ENCODE results near the gene PTPRD. TPM values are rescaled to one million over a fixed set of nuclear protein-coding genes. Genes with fewer than 3 reads are reported as not detected.

PTPRD gene
- total RNA-seq, 1 donor from 2014 or later = 5.7 TPM

GRCh38 chr9:8408575-8409190 lies 2204.1 kb downstream of the PTPRD start:
- no peaks in the 10 kb centered on the region for H3K27me3 Mint-ChIP-seq (ENCODE audit: low read depth)
- TF ChIP-seq CTCF (IDR thresholded peaks at IDR 0.05) = no peak
- no peak overlapping the region for H3K27ac Mint-ChIP-seq (ENCODE audit: unreplicated experiment)
- H3K9me3 Mint-ChIP-seq (ENCODE audit: low read depth) = no peaks in the 10 kb centered on the region
- H3K4me3 Mint-ChIP-seq (ENCODE audit: unreplicated experiment) = no peak overlapping the region
- H3K4me1 Mint-ChIP-seq (ENCODE audit: low read depth) = no peaks in the 10 kb centered on the region
- DNase-seq (ENCODE audit: low spot score) = no peak
- no peaks in the 10 kb centered on the region for H3K36me3 Mint-ChIP-seq (ENCODE audit: low read depth)

GRCh38 chr9:8401961-8402705 lies 2210.7 kb downstream of the PTPRD start:
- Mint-ChIP-seq H3K4me3 (ENCODE audit: unreplicated experiment) (no peak overlapping the region), H3K27me3 (ENCODE audit: low read depth) (no peaks in the 10 kb centered on the region), H3K4me1 (ENCODE audit: low read depth) (no peaks in the 10 kb centered on the region), H3K36me3 (ENCODE audit: low read depth) (no peaks in the 10 kb centered on the region), H3K27ac (ENCODE audit: unreplicated experiment) (no peak overlapping the region), H3K9me3 (ENCODE audit: low read depth) (no peaks in the 10 kb centered on the region)
- no peak for DNase-seq (ENCODE audit: low spot score)
- no peak for TF ChIP-seq CTCF (IDR thresholded peaks at IDR 0.05)

GRCh38 chr9:8400378-8400777 lies 2212.4 kb downstream of the PTPRD start:
- no peak for DNase-seq (ENCODE audit: low spot score)
- H3K36me3 Mint-ChIP-seq (ENCODE audit: low read depth) = no peaks in the 10 kb centered on the region

GRCh38 chr9:8395022-8395421 lies 2217.8 kb downstream of the PTPRD start:
- Mint-ChIP-seq H3K36me3 (ENCODE audit: low read depth) (no peaks in the 10 kb centered on the region), H3K4me1 (ENCODE audit: low read depth) (no peaks in the 10 kb centered on the region), H3K27me3 (ENCODE audit: low read depth) (peaks cover 2% of the 10 kb centered on the region), H3K27ac (ENCODE audit: unreplicated experiment) (no peak overlapping the region), H3K4me3 (ENCODE audit: unreplicated experiment) (no peak overlapping the region), H3K9me3 (ENCODE audit: low read depth) (no peaks in the 10 kb centered on the region)
- no peak for DNase-seq (ENCODE audit: low spot score)
- TF ChIP-seq CTCF (IDR thresholded peaks at IDR 0.05) = no peak

More at GRCh38 chr9:8400378-8400777, 2212.4 kb downstream of the PTPRD start:
- Mint-ChIP-seq H3K27ac (ENCODE audit: unreplicated experiment) (no peak overlapping the region), H3K4me3 (ENCODE audit: unreplicated experiment) (no peak overlapping the region), H3K4me1 (ENCODE audit: low read depth) (no peaks in the 10 kb centered on the region), H3K27me3 (ENCODE audit: low read depth) (no peaks in the 10 kb centered on the region), H3K9me3 (ENCODE audit: low read depth) (no peaks in the 10 kb centered on the region)
- no peak for TF ChIP-seq CTCF (IDR thresholded peaks at IDR 0.05)

GRCh38 chr9:8394341-8394740 lies 2218.5 kb downstream of the PTPRD start:
- Mint-ChIP-seq H3K27me3 (ENCODE audit: low read depth) (peaks cover 2% of the 10 kb centered on the region), H3K36me3 (ENCODE audit: low read depth) (no peaks in the 10 kb centered on the region), H3K27ac (ENCODE audit: unreplicated experiment) (no peak overlapping the region), H3K4me3 (ENCODE audit: unreplicated experiment) (no peak overlapping the region), H3K9me3 (ENCODE audit: low read depth) (no peaks in the 10 kb centered on the region), H3K4me1 (ENCODE audit: low read depth) (peaks cover 3% of the 10 kb centered on the region)
- DNase-seq (ENCODE audit: low spot score) = no peak
- no peak for TF ChIP-seq CTCF (IDR thresholded peaks at IDR 0.05)

Data from chondrocyte (in vitro differentiated cells).